Ascending aorta (tissue), 2 donors: ENCODE results near the gene PTPRE. TPM values are rescaled to one million over a fixed set of nuclear protein-coding genes. Genes with fewer than 3 reads are reported as not detected.

Experiments used
- DNase-seq, 2 donors: peaks; one replicate each; pipeline ENCODE4 v3.0.0-alpha.2; 2019; ENCODE audit warnings: low spot score in 2 of 2
- H3K27ac ChIP-seq, 2 donors: fragments of 200-600 bp; sonication (generic); one replicate each; pipeline ENCODE4 v1.5.1; 2016 to 2017; ENCODE audit warnings: mild to moderate bottlenecking in 1 of 2
- H3K27me3 ChIP-seq: fragments of 200-600 bp; sonication (generic); one replicate; pipeline ENCODE4 v1.5.1; 2017
- H3K36me3 ChIP-seq, 2 donors: fragments of 200-600 bp; sonication (generic); one replicate each; pipeline ENCODE4 v1.5.1; 2016
- H3K4me1 ChIP-seq, 2 donors: fragments of 200-600 bp; sonication (generic); one replicate each; pipeline ENCODE4 v1.5.1; 2016 to 2017; ENCODE audit warnings: mild to moderate bottlenecking in 1 of 2
- H3K4me3 ChIP-seq, 2 donors: fragments of 200-600 bp; sonication (generic); one replicate each; pipeline ENCODE4 v1.5.1; 2016 to 2017; ENCODE audit warnings: mild to moderate bottlenecking in 1 of 2
- H3K9me3 ChIP-seq, 2 donors: fragments of 200-600 bp; sonication (generic); one replicate each; pipeline ENCODE4 v1.5.1; 2016
- intact Hi-C: fragments of 100-400 bp; cut with DNase I; formaldehyde crosslinking; loops from one replicate; pipeline ENCODE4 v1.15.1; 2023
- total RNA-seq: library from RNA; depleted of rRNA; stranded (reverse); fragments of >200 nt; gene quantifications from one replicate; pipeline ENCODE4 v1.1.0, GENCODE V29; 2016
- TF ChIP-seq, protein P1 (sequence below), 3 experiments: fragments of 200-600 bp in 2 of 3; fragments of 450-650 bp in 1 of 3; sonication (generic) in 2 of 3; IDR thresholded peaks; one replicate each; pipeline ENCODE4 v1.5.1; 2016 to 2019; ENCODE audit warnings: antibody characterized with exemption in 3 of 3, mild to moderate bottlenecking in 1 of 3, moderate library complexity in 1 of 3

The PTPRE gene
- total RNA-seq, 1 donor from 2014 or later = 14.5 TPM

DNA sequence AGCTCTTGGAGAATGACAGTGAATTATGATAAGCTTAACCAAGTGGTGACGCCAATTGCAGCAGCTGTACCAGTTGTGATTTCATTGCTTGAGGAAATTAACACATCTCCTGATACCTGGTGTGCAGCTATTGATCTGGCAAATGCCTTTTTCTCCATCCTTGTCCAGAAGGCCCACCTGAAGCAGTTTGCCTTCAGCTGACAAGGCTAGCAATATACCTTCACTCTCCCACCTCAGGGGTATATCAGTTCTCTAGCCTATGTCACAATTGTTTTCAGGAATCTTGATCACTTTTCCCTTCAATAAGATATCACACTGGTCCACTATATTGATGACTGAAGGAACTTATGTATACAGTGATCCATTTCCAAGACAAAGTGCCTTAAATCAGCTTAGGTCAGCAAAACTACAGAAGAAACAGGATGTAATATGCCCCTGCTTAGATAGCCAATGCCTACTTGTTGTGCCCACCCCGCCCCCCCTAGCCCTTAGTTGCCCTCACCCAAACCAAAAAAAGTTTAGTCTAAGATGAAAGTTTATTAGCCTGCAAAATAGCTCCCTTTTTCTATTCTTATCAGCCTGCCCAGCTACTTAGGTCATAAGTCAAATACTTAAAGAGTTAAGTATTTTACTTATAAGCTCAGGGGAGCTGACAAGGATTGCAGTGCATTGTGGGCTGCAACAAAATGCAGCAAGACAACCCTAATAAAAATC is 45.1 kb downstream of the PTPRE start:
- Histone ChIP-seq H3K27me3 (no peaks in the 10 kb centered on the region), H3K27ac (no peak overlapping the region), H3K36me3 (no peaks in the 10 kb centered on the region), H3K4me1 (no peaks in the 10 kb centered on the region), H3K9me3 (peaks cover 0 to 7% of the 10 kb centered on the region in 2 donors), H3K4me3 (no peak overlapping the region)
- intact Hi-C loops = no loop called here
- no peak for DNase-seq
- TF ChIP-seq, protein P1, sequence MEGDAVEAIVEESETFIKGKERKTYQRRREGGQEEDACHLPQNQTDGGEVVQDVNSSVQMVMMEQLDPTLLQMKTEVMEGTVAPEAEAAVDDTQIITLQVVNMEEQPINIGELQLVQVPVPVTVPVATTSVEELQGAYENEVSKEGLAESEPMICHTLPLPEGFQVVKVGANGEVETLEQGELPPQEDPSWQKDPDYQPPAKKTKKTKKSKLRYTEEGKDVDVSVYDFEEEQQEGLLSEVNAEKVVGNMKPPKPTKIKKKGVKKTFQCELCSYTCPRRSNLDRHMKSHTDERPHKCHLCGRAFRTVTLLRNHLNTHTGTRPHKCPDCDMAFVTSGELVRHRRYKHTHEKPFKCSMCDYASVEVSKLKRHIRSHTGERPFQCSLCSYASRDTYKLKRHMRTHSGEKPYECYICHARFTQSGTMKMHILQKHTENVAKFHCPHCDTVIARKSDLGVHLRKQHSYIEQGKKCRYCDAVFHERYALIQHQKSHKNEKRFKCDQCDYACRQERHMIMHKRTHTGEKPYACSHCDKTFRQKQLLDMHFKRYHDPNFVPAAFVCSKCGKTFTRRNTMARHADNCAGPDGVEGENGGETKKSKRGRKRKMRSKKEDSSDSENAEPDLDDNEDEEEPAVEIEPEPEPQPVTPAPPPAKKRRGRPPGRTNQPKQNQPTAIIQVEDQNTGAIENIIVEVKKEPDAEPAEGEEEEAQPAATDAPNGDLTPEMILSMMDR (IDR thresholded peaks at IDR 0.05) = no peak

DNA sequence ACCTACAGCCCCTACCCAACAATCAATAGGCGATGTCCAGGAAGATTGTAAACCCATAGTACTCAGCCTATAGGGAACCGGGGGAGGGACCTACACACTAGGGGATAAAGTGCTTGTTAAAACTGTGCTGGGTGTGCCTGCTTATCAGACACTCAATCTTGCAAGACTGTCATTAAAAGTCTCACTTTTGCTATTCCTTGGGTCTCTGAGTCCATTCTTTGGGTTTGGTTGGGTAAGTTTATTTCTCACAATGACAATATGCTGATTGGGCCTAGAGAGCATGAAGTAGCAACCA is 45.6 kb downstream of the PTPRE start:
- Histone ChIP-seq H3K9me3 (peaks cover 0 to 7% of the 10 kb centered on the region in 2 donors), H3K4me3 (no peak overlapping the region), H3K27ac (no peak overlapping the region), H3K4me1 (no peaks in the 10 kb centered on the region), H3K27me3 (no peaks in the 10 kb centered on the region), H3K36me3 (no peaks in the 10 kb centered on the region)
- no peak for DNase-seq
- TF ChIP-seq, protein P1 (IDR thresholded peaks at IDR 0.05) = no peak
- intact Hi-C loops = no loop called here

DNA sequence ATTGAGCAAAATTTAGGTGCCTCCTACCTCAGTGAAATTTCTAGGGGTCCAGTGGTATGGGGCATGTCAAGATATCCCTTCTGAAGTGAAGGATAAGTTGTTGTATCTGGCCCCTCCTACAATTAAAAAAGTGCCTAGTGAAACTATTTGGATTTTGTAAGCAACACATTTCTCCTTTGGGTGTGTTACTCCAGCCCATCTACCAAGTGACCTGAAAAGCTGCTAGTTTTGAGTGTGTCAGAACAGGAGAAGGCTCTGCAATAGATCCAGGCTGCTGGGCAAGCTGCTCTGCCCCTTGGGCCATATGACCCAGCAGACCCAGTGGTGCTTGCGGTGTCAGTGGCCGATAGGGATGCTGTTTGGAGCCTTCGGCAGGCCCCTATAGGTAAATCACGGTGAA is 46.0 kb downstream of the PTPRE start:
- Histone ChIP-seq H3K36me3 (no peaks in the 10 kb centered on the region), H3K9me3 (peaks cover 0 to 7% of the 10 kb centered on the region in 2 donors), H3K27me3 (no peaks in the 10 kb centered on the region), H3K4me1 (no peaks in the 10 kb centered on the region), H3K27ac (no peak overlapping the region), H3K4me3 (no peak overlapping the region)
- DNase-seq = no peak
- TF ChIP-seq, protein P1 (IDR thresholded peaks at IDR 0.05) = no peak
- intact Hi-C loops = no loop called here

DNA sequence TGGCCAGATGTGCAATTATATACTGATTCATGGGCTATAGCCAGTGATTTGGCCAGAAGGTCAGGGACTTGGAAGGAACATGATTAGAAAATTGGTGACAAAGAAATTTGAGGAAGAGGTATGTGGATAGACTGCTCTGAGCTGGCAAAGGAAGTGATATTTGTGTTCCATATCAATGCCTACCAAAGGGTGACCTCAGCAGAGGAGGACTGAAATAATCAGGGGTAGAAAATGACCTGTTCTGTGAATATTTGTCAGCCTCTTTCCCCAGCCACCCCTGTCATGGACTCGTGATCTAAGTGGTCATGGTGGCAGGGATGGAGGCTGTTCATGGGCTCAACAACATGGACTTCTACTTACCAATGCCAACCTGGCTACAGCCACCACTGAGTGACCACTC is 47.0 kb downstream of the PTPRE start:
- TF ChIP-seq, protein P1 (IDR thresholded peaks at IDR 0.05) = no peak
- no peak overlapping the region for H3K27ac ChIP-seq
- no peak for DNase-seq
- peaks cover 0 to 7% of the 10 kb centered on the region in 2 donors for H3K9me3 ChIP-seq
- no peaks in the 10 kb centered on the region for H3K27me3 ChIP-seq
- no peak overlapping the region for H3K4me3 ChIP-seq
- no peaks in the 10 kb centered on the region for H3K36me3 ChIP-seq
- intact Hi-C loops = no loop called here
- no peaks in the 10 kb centered on the region for H3K4me1 ChIP-seq

DNA sequence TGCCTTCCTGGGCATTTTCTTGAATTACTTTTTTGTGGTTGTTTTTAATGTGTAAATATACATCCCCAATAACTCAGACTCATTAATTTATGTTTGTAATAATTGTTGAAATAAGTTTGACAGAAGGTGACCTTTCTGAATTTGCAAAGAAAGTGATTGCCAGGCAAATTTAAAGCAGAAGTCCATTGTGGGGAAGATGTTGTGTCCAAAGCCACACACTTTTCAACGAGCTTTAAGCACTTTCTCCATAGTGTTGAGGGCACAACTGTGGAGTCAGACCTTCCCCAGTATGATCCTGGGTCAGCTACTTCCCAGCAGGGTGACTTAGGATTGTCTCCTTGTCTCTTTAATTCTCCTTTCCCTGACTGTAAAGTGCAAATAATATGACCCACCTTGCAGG is 52.5 kb downstream of the PTPRE start:
- intact Hi-C loops = no loop called here
- H3K27me3 ChIP-seq = no peaks in the 10 kb centered on the region
- H3K4me3 ChIP-seq = no peak overlapping the region
- H3K27ac ChIP-seq = no peak overlapping the region
- DNase-seq = no peak
- peaks cover 0 to 7% of the 10 kb centered on the region in 2 donors for H3K9me3 ChIP-seq
- TF ChIP-seq, protein P1 (IDR thresholded peaks at IDR 0.05) = no peak
- H3K36me3 ChIP-seq = no peaks in the 10 kb centered on the region
- H3K4me1 ChIP-seq = no peaks in the 10 kb centered on the region

DNA sequence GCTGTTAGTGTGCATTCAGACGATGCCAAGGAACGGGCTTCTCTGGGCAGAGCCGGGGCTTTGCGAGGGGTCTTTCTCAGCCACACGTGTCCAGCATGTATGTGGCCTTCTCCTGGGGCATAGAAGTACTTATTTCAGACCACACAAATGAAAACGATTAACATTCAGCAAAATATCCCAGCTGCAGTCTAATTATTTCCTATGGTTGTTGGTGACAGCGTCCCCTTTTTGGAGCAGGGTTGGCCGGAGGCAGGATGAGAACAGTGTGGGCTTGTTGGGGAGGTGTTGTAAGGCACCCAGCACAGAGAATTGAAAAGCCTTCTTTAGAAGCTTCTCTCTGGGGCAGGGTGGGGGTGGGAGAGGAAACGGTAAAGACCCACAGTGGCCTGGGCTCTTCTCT is 54.2 kb downstream of the PTPRE start:
- DNase-seq = no peak
- H3K9me3 ChIP-seq = peaks cover 0 to 3% of the 10 kb centered on the region in 2 donors
- H3K36me3 ChIP-seq = no peaks in the 10 kb centered on the region
- no peaks in the 10 kb centered on the region for H3K4me1 ChIP-seq
- TF ChIP-seq, protein P1 (IDR thresholded peaks at IDR 0.05) = no peak
- H3K27ac ChIP-seq = no peak overlapping the region
- H3K27me3 ChIP-seq = no peaks in the 10 kb centered on the region
- intact Hi-C loops = no loop called here
- no peak overlapping the region for H3K4me3 ChIP-seq
